GM12878 (cell line): Measurements from ENCODE around the gene SLC19A2. TPM values are rescaled to one million over a fixed set of nuclear protein-coding genes. Genes with fewer than 3 reads are reported as not detected.

Source experiments
- ATAC-seq: fragments of 200-7000 bp; cut with Tn5 transposase; 3 replicates; pipeline ENCODE4 v1.9.1; 2020; ENCODE audit warnings: mild to moderate bottlenecking, moderate library complexity
- BruUV-seq: library from RNA; stranded (reverse); fragments of 400-500 nt; replicated peaks from 2 replicates; lab custom pipeline; 2021; lab: Mats Ljungman, UMichigan
- CTCF ChIA-PET: fragments of 300-600 bp; sonication (Branson Sonifier 250); formaldehyde crosslinking; extraction: SDS; loops from one replicate; lab custom pipeline; 2021; ENCODE audit warnings: inconsistent platforms; lab: Yijun Ruan, JAX
- POLR2A ChIA-PET: fragments of 350-600 bp; formaldehyde crosslinking; extraction: SDS; loops from one replicate; lab custom pipeline; 2021; ENCODE audit warnings: inconsistent platforms; lab: Charles Lee
- RAD21 ChIA-PET: fragments of 300-600 bp; sonication (Branson Sonifier 250); formaldehyde crosslinking; loops from one replicate; lab custom pipeline; 2023; ENCODE audit warnings: antibody characterized with exemption; ENCODE audit not compliant: unreplicated experiment; lab: Charles Lee
- SMC1A ChIA-PET: fragments of 300-600 bp; sonication (Branson Sonifier 250); formaldehyde crosslinking; loops from one replicate; lab custom pipeline; 2023; ENCODE audit not compliant: unreplicated experiment, uncharacterized antibody; lab: Charles Lee
- DNase-seq: peaks from one replicate; pipeline ENCODE4 v3.0.0-alpha.2; 2011; ENCODE audit warnings: low read depth, low spot score
- FAIRE-seq: peaks from 3 replicates; lab custom pipeline; 2011; peaks lifted over from hg19 to GRCh38; lab: Jason Lieb, UNC
- H2AFZ ChIP-seq: 2 replicates; pipeline ENCODE4 v1.6.0; 2011; ENCODE audit warnings: low read depth, low read length, control low read depth; ENCODE audit not compliant: control insufficient read depth
- H3K27ac ChIP-seq: 2 replicates; pipeline ENCODE4 v1.5.1; 2011; ENCODE audit warnings: control low read depth; ENCODE audit not compliant: control insufficient read depth, insufficient read depth
- H3K27me3 ChIP-seq, 2 experiments: replicated peaks in 1 of 2; 2 replicates each; pipeline versions ENCODE4 v1.6.0 to v1.6.1; 2011; ENCODE audit warnings: low read length in 1 of 2; ENCODE audit not compliant: control insufficient read depth in 2 of 2, insufficient read depth in 2 of 2
- H3K36me3 ChIP-seq, 2 experiments: 2 replicates each; pipeline ENCODE4 v1.5.1; 2011; ENCODE audit warnings: low read length in 1 of 2; ENCODE audit not compliant: control insufficient read depth in 2 of 2, insufficient read depth in 2 of 2
- H3K4me1 ChIP-seq: 2 replicates; pipeline ENCODE4 v1.6.1; 2011; ENCODE audit warnings: mild to moderate bottlenecking, low read length, moderate library complexity, mixed read lengths; ENCODE audit not compliant: control insufficient read depth, insufficient read depth
- H3K4me2 ChIP-seq: 2 replicates; pipeline ENCODE4 v1.6.0; 2011; ENCODE audit warnings: control low read depth; ENCODE audit not compliant: control insufficient read depth, insufficient read depth
- H3K4me3 ChIP-seq: fragments of 200-600 bp; sonication (generic); 2 replicates; pipeline ENCODE4 v1.5.1; 2016
- H3K79me2 ChIP-seq: 2 replicates; pipeline ENCODE4 v1.6.0; 2011; ENCODE audit warnings: low read length; ENCODE audit not compliant: control insufficient read depth, insufficient read depth
- H3K9ac ChIP-seq: 2 replicates; pipeline ENCODE4 v1.8.0; 2011; ENCODE audit warnings: low read length, control low read depth, mixed read lengths; ENCODE audit not compliant: control insufficient read depth, insufficient read depth
- H3K9me3 ChIP-seq: replicated peaks from 3 replicates; pipeline ENCODE4 v1.5.1; 2011; ENCODE audit warnings: mild to moderate bottlenecking, low read length; ENCODE audit not compliant: control insufficient read depth, insufficient read depth
- H4K20me1 ChIP-seq: 2 replicates; pipeline ENCODE4 v1.6.0; 2011; ENCODE audit not compliant: control insufficient read depth, insufficient read depth
- CBX5 ChIP-seq: sonication (generic); IDR thresholded peaks from 2 replicates; pipeline ENCODE4 v1.6.1; 2016; ENCODE audit warnings: low read depth, moderate library complexity, mild to moderate bottlenecking, inconsistent platforms
- CHD2 ChIP-seq: IDR thresholded peaks from 2 replicates; pipeline ENCODE4 v1.6.1; 2011; ENCODE audit warnings: low read depth, low read length, improper control_type of control experiment, borderline replicate concordance
- GATAD2B ChIP-seq: fragments of 450-650 bp; conservative IDR thresholded peaks from 2 replicates; pipeline ENCODE4 v1.6.1; 2017; ENCODE audit warnings: low read depth, mild to moderate bottlenecking, moderate library complexity
- IRF4 ChIP-seq: IDR thresholded peaks from 2 replicates; pipeline ENCODE4 v1.6.1; 2011; ENCODE audit warnings: low read depth, low read length
- MEF2A ChIP-seq: IDR thresholded peaks from 2 replicates; pipeline ENCODE4 v1.6.1; 2011; ENCODE audit warnings: low read depth, mild to moderate bottlenecking, low read length, moderate library complexity; ENCODE audit not compliant: insufficient read depth
- MXI1 ChIP-seq: fragments of 150-350 bp; IDR thresholded peaks from 2 replicates; pipeline ENCODE4 v1.6.1; 2011; ENCODE audit warnings: low read depth, mild to moderate bottlenecking, inconsistent platforms, low read length, improper control_type of control experiment
- STAT3 ChIP-seq: IDR thresholded peaks from 2 replicates; pipeline ENCODE4 v1.6.1; 2011; ENCODE audit warnings: low read depth, low read length, improper control_type of control experiment
- YBX1 ChIP-seq: fragments of 450-650 bp; IDR thresholded peaks from 2 replicates; pipeline ENCODE4 v1.6.1; 2016; ENCODE audit warnings: antibody characterized with exemption
- ZNF24 ChIP-seq: fragments of 450-650 bp; IDR thresholded peaks from 2 replicates; pipeline ENCODE4 v1.6.1; 2017; ENCODE audit warnings: antibody characterized with exemption, mild to moderate bottlenecking
- WGBS: methylation state at CpG from one replicate; pipeline ENCODE4 v1.1.6; 2016; ENCODE audit warnings: low lambda C conversion rate; ENCODE audit not compliant: insufficient replicate concordance, insufficient coverage; ENCODE audit errors: missing lambda C conversion rate; 5-methylcytosine and 5-hydroxymethylcytosine counted together
- in situ Hi-C: fragments of 300-500 bp; cut with MboI; formaldehyde crosslinking; loops from 9 replicates; pipeline ENCODE4 v1.14.3; 2018; ENCODE audit warnings: mixed read lengths
- intact Hi-C: fragments of 100-400 bp; cut with micrococcal nuclease; formaldehyde crosslinking; loops from one replicate; pipeline ENCODE4 v1.14.2; 2022; ENCODE audit not compliant: unreplicated experiment
- polyA plus RNA-seq, 11 experiments: library from polyadenylated mRNA; depleted of rRNA in 4 of 11; unstranded in 6 of 11; stranded (reverse) in 5 of 11; fragments of >200 nt; fragmentation: Nextera tagmentation in 4 of 11; fragmentation: Illumina TruSeq in 1 of 11; extraction: Ambion mirVana in 4 of 11; extraction: Trizol in 1 of 11; gene quantifications; 1 replicate in 1 of 11; 2 replicates in 10 of 11; pipeline versions ENCODE4 v1.2.1 to v1.2.3, GENCODE V29; 2011 to 2016; ENCODE audit warnings: inconsistent platforms in 2 of 11, missing spikeins in 2 of 11, low read depth in 1 of 11
- total RNA-seq, 4 experiments: library from RNA; depleted of rRNA in 3 of 4; stranded (reverse); fragments of >200 nt in 3 of 4; fragmentation: Illumina TruSeq in 1 of 4; extraction: Trizol in 1 of 4; gene quantifications; 2 replicates each; pipeline versions ENCODE4 v1.2.1 to v1.2.3, GENCODE V29; 2013 to 2021
- TF ChIP-seq, protein P1 (sequence below): IDR thresholded peaks from 2 replicates; pipeline ENCODE4 v1.6.1; 2012; ENCODE audit warnings: low read length, inconsistent platforms
- TF ChIP-seq, protein P2 (sequence below): fragments of 450-650 bp; formaldehyde crosslinking; IDR thresholded peaks from 2 replicates; pipeline ENCODE4 v1.5.0; 2022; ENCODE audit warnings: mild to moderate bottlenecking, missing genetic modification characterization

The SLC19A2 gene
- total and polyA plus RNA-seq, 10 of the 15 experiments (the other 5 are each of a cell fraction or from before 2014, with no cell fraction given) = 1.2 to 7.8 (median 2.5) TPM

DNA sequence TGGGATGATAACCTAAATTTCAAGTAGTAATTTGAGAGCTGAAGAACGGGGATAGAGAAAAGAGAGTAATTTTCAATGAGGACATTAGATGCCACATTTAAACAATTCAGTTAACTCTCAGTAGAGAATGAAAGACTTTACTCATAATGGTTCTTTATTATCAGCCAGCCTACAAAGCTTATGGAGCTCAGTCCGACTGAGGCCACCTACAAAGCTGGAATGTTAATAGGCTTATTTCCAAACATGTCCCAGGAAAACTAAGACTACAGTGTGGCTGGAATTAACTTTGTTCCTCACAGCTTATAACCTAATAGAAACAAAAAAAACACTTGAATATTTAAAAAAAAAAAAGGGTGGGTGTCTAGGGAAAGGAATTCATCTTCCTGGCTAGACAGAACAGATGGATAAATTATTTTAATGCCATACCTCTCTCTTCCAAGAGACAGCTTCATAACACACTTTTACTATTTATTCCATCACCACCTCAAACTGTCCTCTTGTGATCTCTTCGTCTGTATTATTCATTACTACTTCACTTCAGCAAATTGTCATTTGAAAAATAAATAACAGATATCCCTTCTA, 9.8 kb downstream of the SLC19A2 start:
- in situ Hi-C loops (no loop called here), intact Hi-C loops (no loop called here)
- FAIRE-seq = no peak

More for the DNA sequence above, 9.8 kb downstream of the SLC19A2 start:
- Histone ChIP-seq H3K36me3 (0 out of 4 replicates have a peak, but pooled peaks cover 0 to 1% of the 10 kb centered on the region in 2 experiments), H3K4me1 (no peaks in the 10 kb centered on the region), H4K20me1 (no peaks in the 10 kb centered on the region), H3K9me3 (no peaks in the 10 kb centered on the region), H3K27me3 (no peaks in the 10 kb centered on the region), H3K79me2 (no peaks in the 10 kb centered on the region; the same call in 1 of the 2 replicates), H3K27ac (no peak overlapping the region), H3K4me3 (no peak overlapping the region), H2AFZ (no peak overlapping the region), H3K4me2 (no peak overlapping the region), H3K9ac (no peak overlapping the region)
- WGBS = 90% methylated on average over 3 of the region's 3 CpGs
- SMC1A ChIA-PET = interaction anchor here (0.7 kb wide), 1 partner anchor 20 kb away, joined by 5 read pairs; no protein-coding TSS in a partner anchor
- CTCF ChIA-PET = interaction anchor here (0.6 kb wide), 1 partner anchor 1133 kb away, joined by 3 read pairs; no protein-coding TSS in a partner anchor
- POLR2A ChIA-PET = no interaction called here
- no peak for ATAC-seq
- no peak for TF ChIP-seq CBX5
- no peak for TF ChIP-seq GATAD2B
- TF ChIP-seq, protein P1, sequence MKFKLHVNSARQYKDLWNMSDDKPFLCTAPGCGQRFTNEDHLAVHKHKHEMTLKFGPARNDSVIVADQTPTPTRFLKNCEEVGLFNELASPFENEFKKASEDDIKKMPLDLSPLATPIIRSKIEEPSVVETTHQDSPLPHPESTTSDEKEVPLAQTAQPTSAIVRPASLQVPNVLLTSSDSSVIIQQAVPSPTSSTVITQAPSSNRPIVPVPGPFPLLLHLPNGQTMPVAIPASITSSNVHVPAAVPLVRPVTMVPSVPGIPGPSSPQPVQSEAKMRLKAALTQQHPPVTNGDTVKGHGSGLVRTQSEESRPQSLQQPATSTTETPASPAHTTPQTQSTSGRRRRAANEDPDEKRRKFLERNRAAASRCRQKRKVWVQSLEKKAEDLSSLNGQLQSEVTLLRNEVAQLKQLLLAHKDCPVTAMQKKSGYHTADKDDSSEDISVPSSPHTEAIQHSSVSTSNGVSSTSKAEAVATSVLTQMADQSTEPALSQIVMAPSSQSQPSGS = no peak
- no peak for TF ChIP-seq ZNF24
- no peak for TF ChIP-seq STAT3
- no peak for TF ChIP-seq IRF4
- TF ChIP-seq YBX1 = no peak
- no peak for TF ChIP-seq MEF2A
- TF ChIP-seq CHD2 = no peak
- TF ChIP-seq, protein P2, sequence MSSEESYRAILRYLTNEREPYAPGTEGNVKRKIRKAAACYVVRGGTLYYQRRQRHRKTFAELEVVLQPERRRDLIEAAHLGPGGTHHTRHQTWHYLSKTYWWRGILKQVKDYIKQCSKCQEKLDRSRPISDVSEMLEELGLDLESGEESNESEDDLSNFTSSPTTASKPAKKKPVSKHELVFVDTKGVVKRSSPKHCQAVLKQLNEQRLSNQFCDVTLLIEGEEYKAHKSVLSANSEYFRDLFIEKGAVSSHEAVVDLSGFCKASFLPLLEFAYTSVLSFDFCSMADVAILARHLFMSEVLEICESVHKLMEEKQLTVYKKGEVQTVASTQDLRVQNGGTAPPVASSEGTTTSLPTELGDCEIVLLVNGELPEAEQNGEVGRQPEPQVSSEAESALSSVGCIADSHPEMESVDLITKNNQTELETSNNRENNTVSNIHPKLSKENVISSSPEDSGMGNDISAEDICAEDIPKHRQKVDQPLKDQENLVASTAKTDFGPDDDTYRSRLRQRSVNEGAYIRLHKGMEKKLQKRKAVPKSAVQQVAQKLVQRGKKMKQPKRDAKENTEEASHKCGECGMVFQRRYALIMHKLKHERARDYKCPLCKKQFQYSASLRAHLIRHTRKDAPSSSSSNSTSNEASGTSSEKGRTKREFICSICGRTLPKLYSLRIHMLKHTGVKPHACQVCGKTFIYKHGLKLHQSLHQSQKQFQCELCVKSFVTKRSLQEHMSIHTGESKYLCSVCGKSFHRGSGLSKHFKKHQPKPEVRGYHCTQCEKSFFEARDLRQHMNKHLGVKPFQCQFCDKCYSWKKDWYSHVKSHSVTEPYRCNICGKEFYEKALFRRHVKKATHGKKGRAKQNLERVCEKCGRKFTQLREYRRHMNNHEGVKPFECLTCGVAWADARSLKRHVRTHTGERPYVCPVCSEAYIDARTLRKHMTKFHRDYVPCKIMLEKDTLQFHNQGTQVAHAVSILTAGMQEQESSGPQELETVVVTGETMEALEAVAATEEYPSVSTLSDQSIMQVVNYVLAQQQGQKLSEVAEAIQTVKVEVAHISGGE = no peak
- TF ChIP-seq MXI1 = no peak
- RAD21 ChIA-PET = interaction anchor here (1.2 kb wide), 1 partner anchor 11 kb away, joined by 3 read pairs; the partner anchor contains the start of gene SLC19A2
- DNase-seq = no peak
- BruUV-seq = no TSS peak
